Colonic mucosa (tissue), 4 donors: ENCODE measurements around the gene RAB9A. TPM values are rescaled to one million over a fixed set of nuclear protein-coding genes. Genes with fewer than 3 reads are reported as not detected.
"Not testable (repeated sequence)": the region's sequence is repeated elsewhere in the genome, so short reads cannot be mapped to it uniquely, and the experiment has no call there.

Experiments
- DNase-seq: peaks from one replicate; pipeline ENCODE4 v3.0.0-alpha.2; 2020
- H3K27ac ChIP-seq: fragments of 200-600 bp; one replicate; pipeline ENCODE4 v1.8.0; 2021
- H3K27me3 ChIP-seq: fragments of 200-600 bp; one replicate; pipeline ENCODE4 v1.8.0; 2021
- H3K36me3 ChIP-seq: fragments of 200-600 bp; one replicate; pipeline ENCODE4 v1.8.0; 2021
- H3K4me1 ChIP-seq: fragments of 200-600 bp; one replicate; pipeline ENCODE4 v1.8.0; 2021; ENCODE audit warnings: mild to moderate bottlenecking
- H3K4me3 ChIP-seq: fragments of 200-600 bp; one replicate; pipeline ENCODE4 v1.8.0; 2021
- H3K9ac ChIP-seq, 2 donors: one replicate each; pipeline ENCODE4 v1.7.0; 2013; ENCODE audit warnings: control low read depth in 2 of 2, low read depth in 2 of 2, low read length in 2 of 2
- H3K9me3 ChIP-seq: fragments of 200-600 bp; one replicate; pipeline ENCODE4 v1.8.0; 2021
- intact Hi-C: fragments of 100-400 bp; cut with DNase I; formaldehyde crosslinking; loops from one replicate; pipeline ENCODE4 v1.14.1; 2022
- total RNA-seq, 2 donors: library from RNA; stranded (reverse); fragmentation: NEBNext Ultra II Directional in 1 of 2; extraction: Animal tissue kit (Norgen Biotek cat#: 25700) in 1 of 2; gene quantifications; one replicate each; pipeline ENCODE4 v1.2.1, GENCODE V29; 2021
- TF ChIP-seq, protein P1 (sequence below): fragments of 200-600 bp; IDR thresholded peaks from one replicate; pipeline ENCODE4 v1.8.0; 2022; ENCODE audit warnings: antibody characterized with exemption, mild to moderate bottlenecking
- donor health status: healthy.
- donor health status: DM: no; HTN: no; CAD: no.
- donor health status: DM: no; HTN: no; CAD: no.

Gene RAB9A, protein sequence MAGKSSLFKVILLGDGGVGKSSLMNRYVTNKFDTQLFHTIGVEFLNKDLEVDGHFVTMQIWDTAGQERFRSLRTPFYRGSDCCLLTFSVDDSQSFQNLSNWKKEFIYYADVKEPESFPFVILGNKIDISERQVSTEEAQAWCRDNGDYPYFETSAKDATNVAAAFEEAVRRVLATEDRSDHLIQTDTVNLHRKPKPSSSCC
- total RNA-seq = 10 to 100 TPM; 23.0 to 67.1 TPM

DNA sequence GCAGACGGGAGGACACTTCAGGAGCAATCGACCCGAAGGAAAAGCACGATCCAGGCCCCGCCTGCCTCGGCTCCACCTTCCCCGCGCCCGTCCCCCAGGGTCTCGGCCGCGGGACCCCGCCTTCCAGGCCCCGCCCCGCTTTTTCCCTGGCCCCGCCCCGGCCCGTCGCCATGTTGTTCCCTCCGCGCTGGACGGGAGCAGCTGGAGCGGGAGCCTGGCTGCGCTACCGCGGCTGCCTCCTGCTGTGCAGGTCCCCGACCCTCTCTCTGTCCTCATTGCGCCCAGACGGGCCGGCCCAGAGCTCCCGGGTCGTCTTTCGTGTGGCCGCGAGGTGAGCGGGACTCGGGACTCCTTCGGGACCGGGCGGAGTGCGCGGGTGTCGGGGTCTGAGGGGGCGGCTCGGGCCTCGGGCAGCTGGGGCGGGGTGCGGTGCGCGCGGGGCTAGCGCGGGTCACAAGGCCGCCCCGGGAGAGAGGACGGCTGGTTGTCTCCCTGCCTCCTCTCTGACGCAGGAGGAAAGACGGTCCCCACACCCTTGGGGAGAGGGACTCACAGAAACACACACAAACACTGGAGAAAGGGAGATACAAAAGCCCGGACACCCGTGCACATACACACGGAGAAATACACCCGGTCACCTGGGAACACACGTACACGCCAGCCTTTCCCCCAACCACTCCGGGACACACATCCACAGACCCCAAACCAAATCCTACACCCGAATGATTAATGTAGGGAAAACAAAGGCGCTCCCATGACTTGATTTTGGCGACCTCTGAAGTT is at the start of gene RAB9A:
Gene RAB9A, plus strand, starts transcription at position 171 of the 783 bp plus-strand sequence. CDS start 19,619 bp downstream, outside the sequence.
- Histone ChIP-seq H3K9ac (peak within 1 kb of the TSS; percentile 81 to 90), H3K4me1 (no peaks in the 10 kb centered on the region), H3K9me3 (no peaks in the 10 kb centered on the region), H3K27ac (peak within 1 kb of the TSS; percentile 85), H3K36me3 (no peaks in the 10 kb centered on the region), H3K27me3 (peaks cover 7% of the 10 kb centered on the region), H3K4me3 (peak within 1 kb of the TSS; percentile 58)
- intact Hi-C loops = no loop called here
- TF ChIP-seq, protein P1, sequence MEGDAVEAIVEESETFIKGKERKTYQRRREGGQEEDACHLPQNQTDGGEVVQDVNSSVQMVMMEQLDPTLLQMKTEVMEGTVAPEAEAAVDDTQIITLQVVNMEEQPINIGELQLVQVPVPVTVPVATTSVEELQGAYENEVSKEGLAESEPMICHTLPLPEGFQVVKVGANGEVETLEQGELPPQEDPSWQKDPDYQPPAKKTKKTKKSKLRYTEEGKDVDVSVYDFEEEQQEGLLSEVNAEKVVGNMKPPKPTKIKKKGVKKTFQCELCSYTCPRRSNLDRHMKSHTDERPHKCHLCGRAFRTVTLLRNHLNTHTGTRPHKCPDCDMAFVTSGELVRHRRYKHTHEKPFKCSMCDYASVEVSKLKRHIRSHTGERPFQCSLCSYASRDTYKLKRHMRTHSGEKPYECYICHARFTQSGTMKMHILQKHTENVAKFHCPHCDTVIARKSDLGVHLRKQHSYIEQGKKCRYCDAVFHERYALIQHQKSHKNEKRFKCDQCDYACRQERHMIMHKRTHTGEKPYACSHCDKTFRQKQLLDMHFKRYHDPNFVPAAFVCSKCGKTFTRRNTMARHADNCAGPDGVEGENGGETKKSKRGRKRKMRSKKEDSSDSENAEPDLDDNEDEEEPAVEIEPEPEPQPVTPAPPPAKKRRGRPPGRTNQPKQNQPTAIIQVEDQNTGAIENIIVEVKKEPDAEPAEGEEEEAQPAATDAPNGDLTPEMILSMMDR = no peak
- peak; percentile 92 for DNase-seq

GRCh38 chrX:13641684-13642083 is 47.2 kb upstream of the RAB9A start:
- H3K36me3 ChIP-seq, H3K9ac ChIP-seq, H3K27me3 ChIP-seq, H3K27ac ChIP-seq, intact Hi-C loops, DNase-seq, H3K4me3 ChIP-seq, H3K9me3 ChIP-seq, H3K4me1 ChIP-seq: not testable (repeated sequence)

- Histone ChIP-seq H3K9me3 (no peaks in the 10 kb centered on the region), H3K27me3 (no peaks in the 10 kb centered on the region), H3K9ac (no peak overlapping the region), H3K27ac (no peak overlapping the region), H3K4me1 (no peaks in the 10 kb centered on the region), H3K4me3 (no peak overlapping the region), H3K36me3 (no peaks in the 10 kb centered on the region)
- TF ChIP-seq, protein P1 = no peak
- DNase-seq = no peak
- intact Hi-C loops = no loop called here
Observed at GRCh38 chrX:13645464-13646153, 43.3 kb upstream of the RAB9A start.

GRCh38 chrX:13646154-13646549 is 42.8 kb upstream of the RAB9A start:
- Histone ChIP-seq H3K27ac (no peak overlapping the region), H3K9ac (no peak overlapping the region), H3K9me3 (no peaks in the 10 kb centered on the region), H3K4me1 (no peaks in the 10 kb centered on the region), H3K27me3 (no peaks in the 10 kb centered on the region), H3K36me3 (no peaks in the 10 kb centered on the region), H3K4me3 (no peak overlapping the region)
- intact Hi-C loops = no loop called here
- TF ChIP-seq, protein P1 = peak; percentile 43
- peak; percentile 64 for DNase-seq

DNA sequence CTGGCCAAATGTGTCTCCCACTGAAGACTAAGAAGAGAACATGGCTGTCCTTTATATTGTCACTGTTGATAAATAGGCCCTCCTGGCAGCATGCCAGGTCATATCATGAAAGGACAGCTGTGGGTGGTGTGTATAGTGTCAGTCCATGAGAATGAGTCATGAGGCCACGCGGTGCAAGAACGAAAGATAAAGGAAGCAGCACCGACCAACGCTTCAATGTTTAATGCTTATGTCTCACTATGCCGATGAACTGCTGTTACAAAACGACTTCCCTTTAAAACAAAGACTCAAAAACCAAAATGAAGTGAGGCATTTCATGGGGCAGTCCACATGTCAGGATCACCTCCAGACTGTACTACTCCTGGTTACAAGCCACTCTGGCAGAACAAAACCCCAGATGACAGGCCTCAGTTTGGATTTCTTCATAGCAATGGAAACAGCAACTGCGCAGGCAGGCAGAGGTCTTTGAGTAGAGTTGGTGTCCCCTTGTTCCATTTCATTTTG is 41.2 kb upstream of the RAB9A start:
- intact Hi-C loops = loop anchor here (2.0 kb wide), 1 partner anchor 141 kb away; no protein-coding TSS in a partner anchor
- TF ChIP-seq, protein P1 = no peak
- H3K27ac ChIP-seq = no peak overlapping the region
- H3K4me3 ChIP-seq = no peak overlapping the region
- no peaks in the 10 kb centered on the region for H3K9me3 ChIP-seq
- H3K27me3 ChIP-seq = no peaks in the 10 kb centered on the region
- peak; percentile 63 for DNase-seq
- no peaks in the 10 kb centered on the region for H3K36me3 ChIP-seq
- no peak overlapping the region for H3K9ac ChIP-seq
- peaks cover 5% of the 10 kb centered on the region for H3K4me1 ChIP-seq

DNA sequence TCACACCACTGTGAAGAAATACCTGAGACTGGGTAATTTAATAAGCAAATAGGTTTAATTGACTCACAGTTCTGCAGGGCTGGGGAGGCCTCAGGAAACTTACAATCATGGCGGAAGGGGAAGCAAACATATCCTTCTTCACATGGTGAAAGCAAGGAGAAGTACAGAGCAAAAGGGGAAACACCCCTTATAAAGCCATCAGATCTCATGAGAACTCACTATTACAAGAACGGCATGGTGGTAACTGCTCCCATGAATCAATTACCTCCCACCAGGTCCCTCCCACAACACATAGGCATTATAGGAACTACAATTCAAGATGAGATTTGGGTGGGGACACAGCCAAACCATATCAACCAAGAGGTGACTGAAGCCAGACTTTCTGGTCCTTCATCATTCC is 40.6 kb upstream of the RAB9A start:
- H3K4me1 ChIP-seq, H3K27ac ChIP-seq, H3K9ac ChIP-seq, H3K27me3 ChIP-seq, H3K36me3 ChIP-seq, DNase-seq, H3K9me3 ChIP-seq, H3K4me3 ChIP-seq: not testable (repeated sequence)
- intact Hi-C loops = loop anchor here (2.0 kb wide), 1 partner anchor 142 kb away; no protein-coding TSS in a partner anchor
